NCI-H1417 (cell line): ENCODE results near the gene BBOX1.
A peak's percentile ranks its signal among the peaks of the same experiment; 100 is the strongest.
"Not testable (repeated sequence)": the region's sequence is repeated elsewhere in the genome, so short reads cannot be mapped to it uniquely, and the experiment has no call there.

Experiments used
- DNase-seq, 3 experiments: peaks; one replicate each; lab custom pipeline; 2025; lab: John Stamatoyannopoulos, UW

Gene BBOX1

DNA sequence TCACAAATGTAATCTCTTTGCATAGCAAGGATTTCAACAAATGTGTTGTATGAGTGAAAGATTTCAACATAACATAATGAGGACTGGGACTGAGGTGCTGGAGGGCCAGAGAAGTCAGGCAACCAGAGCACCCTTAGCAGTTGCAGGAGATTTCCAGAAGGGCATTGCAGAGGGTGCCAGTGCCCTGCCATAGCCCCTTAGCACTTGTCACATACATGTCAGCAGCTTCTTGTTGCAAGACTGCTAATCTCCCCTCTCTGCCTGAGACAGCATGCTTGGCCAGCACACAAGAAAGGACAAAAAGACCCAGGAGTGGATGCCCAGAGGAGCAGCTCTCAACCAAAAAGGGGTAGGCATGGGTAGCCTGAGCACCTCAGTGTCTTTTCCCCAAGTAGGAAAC, 43.2 kb downstream of the BBOX1 start:
- no peak for DNase-seq

GRCh38 chr11:27084518-27084917, 43.9 kb downstream of the BBOX1 start:
- no peak for DNase-seq

DNA sequence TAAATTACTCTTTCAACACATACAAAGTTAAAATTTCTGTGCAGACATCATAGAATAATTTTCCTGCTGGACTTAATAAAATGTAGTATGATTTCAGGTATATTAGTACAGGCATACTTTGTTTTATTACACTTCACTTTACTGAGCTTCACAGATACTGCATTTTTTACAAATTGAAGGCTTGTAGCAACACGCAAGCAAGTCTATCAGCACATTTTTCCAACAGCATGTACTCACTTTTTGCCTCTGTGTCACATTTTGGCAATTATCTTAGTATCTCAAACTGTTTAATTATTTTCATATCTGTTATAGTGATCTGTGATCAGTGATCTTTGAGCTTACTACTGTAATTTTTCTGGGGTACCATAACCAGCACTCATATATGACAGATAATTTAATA, 44.5 kb downstream of the BBOX1 start:
- DNase-seq = no peak

GRCh38 chr11:27085605-27086004, 45.0 kb downstream of the BBOX1 start:
- DNase-seq = no peak

GRCh38 chr11:27087432-27087831, 46.8 kb downstream of the BBOX1 start:
- no peak for DNase-seq

DNA sequence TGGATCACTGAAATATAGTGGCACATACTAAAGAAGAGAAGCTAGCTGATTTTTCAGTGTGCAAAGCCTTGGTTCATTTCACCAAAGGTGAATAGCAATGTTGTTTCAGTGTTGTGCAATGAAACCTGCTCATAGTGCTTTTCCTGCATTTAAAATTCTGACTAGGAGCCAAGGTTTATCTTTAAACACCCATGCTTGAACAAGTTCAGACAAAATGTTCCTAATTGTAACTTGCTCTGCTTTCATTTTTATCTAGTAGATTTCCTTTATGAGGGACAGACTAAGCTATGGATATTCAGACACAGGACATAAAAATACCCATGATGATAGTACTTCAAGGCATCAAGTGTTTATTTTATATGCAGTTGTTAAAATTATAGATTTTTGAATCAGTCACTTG, 47.7 kb downstream of the BBOX1 start:
- peak in 1 of 3 experiments; percentile 26 for DNase-seq

DNA sequence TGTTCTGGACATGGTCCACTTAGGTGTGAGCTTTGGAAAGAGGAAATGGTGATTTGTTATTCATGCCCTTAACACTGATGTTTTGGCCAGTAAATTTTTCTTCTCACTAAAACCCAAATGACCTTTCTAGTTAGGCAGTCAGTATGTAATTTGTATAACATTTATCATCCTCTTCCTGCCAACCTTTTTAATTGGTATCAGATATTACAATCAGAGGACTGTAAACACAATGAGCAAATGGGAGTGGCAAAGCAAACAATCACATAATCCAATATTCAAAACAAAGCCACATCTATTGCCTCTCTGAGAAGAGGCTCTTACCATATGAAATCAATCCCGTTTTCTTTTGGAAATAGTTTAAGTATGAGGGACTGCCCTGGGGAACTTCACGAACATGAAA, 49.1 kb downstream of the BBOX1 start:
- DNase-seq = peak in 2 of 3 experiments; percentile 2 to 50

DNA sequence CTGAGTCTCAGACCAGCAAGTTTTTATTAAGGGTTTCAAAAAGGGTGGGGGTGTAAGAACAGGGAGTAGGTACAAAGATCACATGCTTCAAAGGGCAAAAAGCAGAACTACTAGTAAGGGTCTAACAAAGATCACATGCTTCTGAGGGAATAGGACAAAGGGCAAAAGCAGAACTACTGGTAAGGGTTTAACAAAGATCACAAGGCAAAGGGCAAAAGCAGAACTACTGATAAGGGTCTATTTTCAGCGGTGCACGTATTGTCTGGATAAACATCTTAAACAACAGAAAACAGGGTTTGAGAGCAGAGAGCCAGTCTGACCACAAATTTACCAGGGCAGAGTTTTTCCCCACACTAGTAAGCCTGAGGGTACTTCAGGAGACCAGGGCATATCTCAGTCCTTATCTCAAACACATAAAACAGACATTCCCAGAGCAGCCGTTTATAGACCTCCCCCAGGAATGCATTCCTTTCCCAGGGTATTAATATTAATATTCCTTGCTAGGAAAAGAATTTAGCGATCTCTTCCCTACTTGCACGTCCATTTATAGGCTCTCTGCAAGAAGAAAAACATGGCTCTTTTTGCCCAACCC, 49.8 kb downstream of the BBOX1 start:
- not testable (repeated sequence) for DNase-seq

- peak in 1 of 3 experiments; percentile 32 for DNase-seq
Measured at GRCh38 chr11:27094120-27094519, 53.5 kb downstream of the BBOX1 start.

DNA sequence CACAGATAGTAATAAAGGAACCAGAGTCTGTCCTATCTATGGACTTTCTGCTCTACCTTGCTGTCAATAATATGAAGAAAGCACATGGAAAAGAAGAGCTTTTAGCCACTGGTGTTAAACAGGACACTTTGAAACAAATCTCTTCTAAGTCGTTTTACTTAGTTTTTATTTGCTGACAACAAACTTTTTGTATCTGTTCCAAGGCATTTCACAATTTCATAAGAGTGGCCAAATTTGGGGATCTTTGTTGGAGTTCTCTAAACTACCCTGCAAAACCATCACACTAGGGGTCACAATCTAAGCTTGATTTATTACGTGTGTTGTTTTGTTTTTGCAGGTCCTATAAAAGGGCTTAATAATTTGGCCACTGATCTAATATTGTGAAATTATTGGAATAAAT, 54.4 kb downstream of the BBOX1 start:
- DNase-seq = no peak

DNA sequence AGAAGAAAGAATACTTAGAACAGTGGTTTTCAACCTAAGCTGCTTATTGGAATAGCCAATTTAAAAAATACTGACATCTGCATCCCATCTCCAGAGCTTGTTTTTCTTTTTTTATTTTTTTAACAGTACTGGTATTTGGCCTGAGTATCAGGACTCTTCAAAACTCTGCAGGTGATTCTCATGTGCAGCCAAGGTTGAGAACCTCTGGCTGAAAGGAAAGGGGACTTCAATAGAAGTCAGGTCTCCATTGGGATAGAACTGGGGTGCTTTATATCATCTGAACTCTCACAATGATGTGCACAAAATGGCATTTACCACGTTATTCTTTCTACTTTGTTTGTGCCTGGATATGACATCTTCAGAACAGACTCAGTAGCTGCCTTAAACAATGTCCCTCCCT, 55.3 kb downstream of the BBOX1 start:
- no peak for DNase-seq

- no peak for DNase-seq
Measured at GRCh38 chr11:27097551-27097950, 56.9 kb downstream of the BBOX1 start.

DNA sequence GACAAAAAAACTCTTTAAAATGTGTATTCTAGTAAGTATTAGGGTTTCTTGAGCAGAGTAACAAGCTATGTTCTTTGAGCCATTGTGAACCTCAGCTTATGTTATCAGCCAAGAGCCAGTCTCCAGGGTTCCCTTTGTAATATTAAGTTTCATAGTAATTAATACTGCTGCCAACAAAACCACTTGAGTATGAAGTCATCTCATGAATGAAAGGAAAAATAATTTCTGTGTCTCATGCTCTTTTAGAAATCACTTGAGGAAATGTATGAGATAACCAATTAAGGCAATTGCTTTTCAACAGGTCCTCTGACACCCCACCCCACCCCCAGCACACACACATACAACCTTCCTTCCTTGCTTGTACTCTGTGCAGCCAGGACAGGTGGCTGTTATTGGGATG, 59.9 kb downstream of the BBOX1 start:
- peak in 2 of 3 experiments; percentile 69 to 91 for DNase-seq

GRCh38 chr11:27107548-27107947, 66.9 kb downstream of the BBOX1 start:
- no peak for DNase-seq

- DNase-seq = no peak
Measured at GRCh38 chr11:27108809-27109208, 68.2 kb downstream of the BBOX1 start.

DNA sequence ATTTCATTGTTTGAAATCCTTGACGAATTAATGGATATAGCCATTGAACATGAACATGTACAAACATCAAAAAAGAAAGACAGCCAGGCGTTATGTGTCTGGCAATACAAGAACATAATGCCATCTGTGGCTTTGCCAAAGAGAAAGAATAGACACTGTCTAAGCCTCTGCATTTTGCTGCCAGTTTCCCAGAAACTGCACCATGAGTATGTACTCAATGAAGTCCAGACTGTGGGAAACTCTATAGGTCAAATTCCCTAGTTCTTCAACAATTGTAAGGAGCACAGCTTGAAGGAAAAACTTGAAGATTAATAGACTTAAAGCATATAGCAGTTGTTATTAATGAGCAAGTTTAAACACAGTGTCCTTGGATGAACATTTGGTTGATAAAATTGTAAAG, 71.3 kb downstream of the BBOX1 start:
- DNase-seq = no peak

DNA sequence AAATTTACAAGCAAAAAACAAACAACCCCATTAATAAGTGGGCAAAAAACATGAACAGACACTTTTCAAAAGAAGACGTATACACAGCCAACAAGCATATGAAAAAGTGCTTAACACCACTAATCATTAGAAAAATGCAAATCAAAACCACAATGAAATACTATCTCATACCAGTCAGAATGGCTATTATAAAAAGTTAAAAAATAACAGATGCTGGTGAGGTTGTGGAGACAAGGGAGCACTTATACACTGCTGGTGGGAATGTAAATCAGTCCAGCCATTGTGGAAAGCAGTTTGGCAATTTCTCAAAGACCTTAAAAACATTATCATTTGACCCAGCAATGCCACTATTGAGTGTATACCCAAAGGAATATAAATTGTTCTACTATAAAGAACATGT, 72.3 kb downstream of the BBOX1 start:
- DNase-seq = no peak

- DNase-seq = no peak
Measured at GRCh38 chr11:27115051-27115650, 74.5 kb downstream of the BBOX1 start.

DNA sequence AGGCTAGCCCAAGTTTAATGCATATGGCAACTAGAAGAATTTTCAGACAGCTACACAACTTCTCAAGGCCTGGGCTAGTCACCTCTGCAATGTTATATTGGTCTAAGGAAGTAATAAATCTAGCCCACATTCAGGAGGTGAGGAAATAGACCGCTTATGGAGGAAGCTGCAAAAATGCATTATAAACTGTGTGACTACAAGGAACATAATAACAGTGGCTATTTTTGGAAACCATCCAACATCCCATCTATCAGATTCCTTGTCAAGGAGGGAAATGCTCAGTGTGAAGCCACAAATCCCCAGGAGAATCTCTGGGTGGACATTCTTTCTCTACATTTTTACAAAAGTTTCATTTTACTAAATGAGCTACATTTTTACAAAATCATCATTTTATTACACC, 76.1 kb downstream of the BBOX1 start:
- peak in 1 of 3 experiments; percentile 23 for DNase-seq

- DNase-seq = no peak
Measured at GRCh38 chr11:27118371-27118770, 77.8 kb downstream of the BBOX1 start.

- no peak for DNase-seq
Measured at GRCh38 chr11:27118949-27119348, 78.3 kb downstream of the BBOX1 start.

DNA sequence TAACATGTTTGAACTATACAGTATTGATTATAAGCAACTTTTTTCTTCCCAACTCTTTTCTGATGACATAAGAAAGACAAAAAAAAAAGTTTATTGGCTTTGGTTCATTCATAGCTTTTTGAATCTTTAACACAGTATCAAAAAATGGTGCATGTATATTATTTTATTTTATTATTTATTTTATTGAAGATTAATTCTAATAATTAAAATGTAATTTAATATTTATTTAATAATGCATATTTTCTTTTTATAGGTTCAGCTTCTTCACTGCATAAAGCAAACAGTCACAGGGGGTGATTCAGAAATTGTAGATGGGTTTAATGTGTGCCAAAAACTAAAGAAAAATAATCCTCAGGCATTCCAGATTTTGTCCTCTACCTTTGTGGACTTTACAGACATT, 78.8 kb downstream of the BBOX1 start:
- DNase-seq = no peak

- no peak for DNase-seq
Measured at GRCh38 chr11:27120211-27120610, 79.6 kb downstream of the BBOX1 start.

DNA sequence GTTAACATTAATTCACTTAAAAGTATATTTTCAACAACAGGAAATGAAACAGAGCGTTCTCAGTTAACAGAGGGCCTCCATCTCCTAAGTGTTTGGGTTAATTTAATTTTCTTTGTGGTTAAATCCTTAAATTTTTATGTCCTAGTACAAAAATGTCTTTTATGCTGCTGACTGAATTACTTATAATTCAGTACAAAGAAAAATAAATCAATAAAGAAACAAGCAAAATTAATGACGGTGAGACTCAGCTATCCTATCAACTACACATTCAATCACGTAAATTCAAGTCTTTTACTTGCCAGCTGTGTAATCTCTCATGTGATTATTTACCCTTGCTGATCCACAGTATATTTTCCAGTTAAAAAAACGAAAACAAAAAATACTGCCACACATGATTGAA, 81.4 kb downstream of the BBOX1 start:
- DNase-seq = no peak
